Neuronal stem cell (in vitro differentiated cells): Measurements from ENCODE around the gene PBOV1.

ENCODE experiments used
- DNase-seq: peaks from one replicate; pipeline ENCODE4 v3.0.0-alpha.2; 2013; ENCODE audit warnings: low spot score
- H2AFZ ChIP-seq: one replicate; pipeline ENCODE4 v1.6.1; 2013; ENCODE audit warnings: mild to moderate bottlenecking, low read length, inconsistent platforms
- H2AK5ac ChIP-seq: 2 replicates; pipeline ENCODE4 v1.6.1; 2013; ENCODE audit warnings: low read depth, mild to moderate bottlenecking, inconsistent platforms, low read length, moderate library complexity, mixed read lengths
- H2BK120ac ChIP-seq: 2 replicates; pipeline ENCODE4 v1.6.1; 2013; ENCODE audit warnings: low read depth, mild to moderate bottlenecking, inconsistent platforms, low read length, moderate library complexity, mixed read lengths
- H2BK12ac ChIP-seq: one replicate; pipeline ENCODE4 v1.6.1; 2013; ENCODE audit warnings: low read length, inconsistent platforms
- H2BK15ac ChIP-seq: 2 replicates; pipeline ENCODE4 v1.6.1; 2013; ENCODE audit warnings: mild to moderate bottlenecking, low read length, inconsistent platforms, mixed read lengths
- H2BK5ac ChIP-seq: one replicate; pipeline ENCODE4 v1.6.1; 2013; ENCODE audit warnings: inconsistent platforms, mild to moderate bottlenecking, low read length, moderate library complexity
- H3K14ac ChIP-seq: one replicate; pipeline ENCODE4 v1.6.1; 2013; ENCODE audit warnings: low read length, inconsistent platforms
- H3K18ac ChIP-seq: 2 replicates; pipeline ENCODE4 v1.6.1; 2013; ENCODE audit warnings: low read length, inconsistent platforms
- H3K23ac ChIP-seq: 2 replicates; pipeline ENCODE4 v1.6.1; 2013; ENCODE audit warnings: low read depth, mild to moderate bottlenecking, mixed read lengths, low read length, inconsistent platforms; ENCODE audit not compliant: poor library complexity
- H3K27ac ChIP-seq: replicated peaks from 3 replicates; pipeline ENCODE4 v1.5.1; 2013; ENCODE audit warnings: low read length, inconsistent platforms
- H3K27me3 ChIP-seq, 3 experiments: 2 replicates each; pipeline ENCODE4 v1.6.1; 2013; ENCODE audit warnings: low read length in 3 of 3, mild to moderate bottlenecking in 2 of 3, inconsistent platforms in 1 of 3, low read depth in 1 of 3, mixed read lengths in 1 of 3, moderate library complexity in 1 of 3; ENCODE audit not compliant: control insufficient read depth in 3 of 3, insufficient read depth in 3 of 3
- H3K36me3 ChIP-seq, 2 donors: replicated peaks in 1 of 2; 2 replicates each; pipeline ENCODE4 v1.6.1; 2013; ENCODE audit warnings: low read length in 2 of 2; ENCODE audit not compliant: control insufficient read depth in 2 of 2, insufficient read depth in 2 of 2
- H3K4ac ChIP-seq: 2 replicates; pipeline ENCODE4 v1.6.1; 2013; ENCODE audit warnings: inconsistent platforms, mild to moderate bottlenecking, low read length, moderate library complexity
- H3K4me1 ChIP-seq, 2 donors: 1 replicate in 1 of 2; 2 replicates in 1 of 2; pipeline ENCODE4 v1.6.1; 2013; ENCODE audit warnings: low read length in 2 of 2, low read depth in 1 of 2; ENCODE audit not compliant: control insufficient read depth in 2 of 2, insufficient read depth in 1 of 2
- H3K4me2 ChIP-seq: one replicate; pipeline ENCODE4 v1.6.1; 2013; ENCODE audit warnings: mild to moderate bottlenecking, low read length, inconsistent platforms; ENCODE audit not compliant: insufficient read depth, poor library complexity, severe bottlenecking
- H3K4me3 ChIP-seq, 2 donors: 2 replicates each; pipeline ENCODE4 v1.5.1; 2013; ENCODE audit warnings: low read length in 2 of 2, mild to moderate bottlenecking in 2 of 2, inconsistent platforms in 1 of 2, moderate library complexity in 1 of 2
- H3K79me1 ChIP-seq: one replicate; pipeline ENCODE4 v1.6.1; 2013; ENCODE audit warnings: low read depth, mild to moderate bottlenecking, inconsistent platforms, low read length, moderate library complexity
- H3K9ac ChIP-seq: one replicate; pipeline ENCODE4 v1.6.1; 2013; ENCODE audit warnings: mild to moderate bottlenecking, low read depth, low read length, inconsistent platforms; ENCODE audit not compliant: poor library complexity
- H3K9me3 ChIP-seq, 2 donors: replicated peaks in 1 of 2; 2 replicates each; pipeline versions ENCODE3 to v1.6.1; 2013; ENCODE audit warnings: low read length in 2 of 2, mild to moderate bottlenecking in 2 of 2, inconsistent platforms in 1 of 2, low read depth in 1 of 2, mixed read lengths in 1 of 2, moderate library complexity in 1 of 2; ENCODE audit not compliant: control insufficient read depth in 2 of 2, insufficient read depth in 1 of 2
- H4K8ac ChIP-seq: one replicate; pipeline ENCODE4 v1.6.1; 2013; ENCODE audit warnings: low read depth, mild to moderate bottlenecking, inconsistent platforms, low read length, moderate library complexity
- H4K91ac ChIP-seq: one replicate; pipeline ENCODE4 v1.6.1; 2013; ENCODE audit warnings: low read length, low read depth, mild to moderate bottlenecking, inconsistent platforms; ENCODE audit not compliant: poor library complexity
- WGBS, 2 donors: extraction: QIAGEN DNeasy Blood & Tissue Kit; methylation state at CpG; one replicate each; pipeline ENCODE4 v1.1.7; 2013; ENCODE audit warnings: missing lambda C conversion rate in 2 of 2, mixed read lengths in 1 of 2; ENCODE audit not compliant: insufficient read length in 2 of 2, insufficient replicate concordance in 1 of 2; ENCODE audit errors: extremely low coverage in 2 of 2; 5-methylcytosine and 5-hydroxymethylcytosine counted together

PBOV1 gene

DNA sequence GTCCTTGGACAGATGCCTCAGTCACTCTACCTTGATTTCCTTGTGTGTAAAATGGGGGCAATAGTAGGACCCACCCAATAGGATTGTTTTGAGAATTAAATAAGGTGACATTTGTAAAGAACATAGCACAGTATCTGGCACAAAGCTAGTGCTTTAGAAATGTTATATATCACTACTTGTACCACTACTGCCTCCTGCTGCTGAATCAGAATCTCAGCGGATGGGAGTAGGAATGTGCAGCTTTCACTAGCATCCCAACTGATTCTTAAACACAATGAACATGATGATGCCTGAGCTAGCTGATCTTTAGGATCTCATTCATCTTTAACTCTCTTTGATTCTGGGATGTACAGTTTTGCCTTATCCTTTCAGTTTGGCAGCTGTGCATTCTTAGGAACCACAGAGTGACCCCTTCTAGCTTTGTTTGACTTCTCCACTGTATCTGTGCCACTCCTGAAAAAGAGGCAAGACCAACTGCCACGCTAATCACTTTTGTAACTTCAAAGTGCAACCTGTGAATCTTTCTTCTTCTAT is 7.2 kb downstream of the PBOV1 start:
- Histone ChIP-seq H3K4me3 (no peak overlapping the region), H3K18ac (no peak overlapping the region), H3K4me1 (no peaks in the 10 kb centered on the region), H2AFZ (no peak overlapping the region), H2AK5ac (no peak overlapping the region), H3K79me1 (no peaks in the 10 kb centered on the region), H3K27ac (no peak overlapping the region), H2BK12ac (no peak overlapping the region), H3K14ac (no peak overlapping the region), H2BK5ac (no peak overlapping the region), H3K23ac (no peak overlapping the region), H3K9ac (no peak overlapping the region), H4K8ac (no peak overlapping the region), H3K36me3 (no peaks in the 10 kb centered on the region), H3K4me2 (no peak overlapping the region), H3K4ac (no peak overlapping the region), H4K91ac (no peak overlapping the region), H2BK15ac (no peak overlapping the region), H3K27me3 (no peaks in the 10 kb centered on the region), H2BK120ac (no peak overlapping the region), H3K9me3 (no peaks in the 10 kb centered on the region)
- no CpG with 5 or more reads among the region's 2 CpGs for WGBS, 2 donors
- no peak for DNase-seq

DNA sequence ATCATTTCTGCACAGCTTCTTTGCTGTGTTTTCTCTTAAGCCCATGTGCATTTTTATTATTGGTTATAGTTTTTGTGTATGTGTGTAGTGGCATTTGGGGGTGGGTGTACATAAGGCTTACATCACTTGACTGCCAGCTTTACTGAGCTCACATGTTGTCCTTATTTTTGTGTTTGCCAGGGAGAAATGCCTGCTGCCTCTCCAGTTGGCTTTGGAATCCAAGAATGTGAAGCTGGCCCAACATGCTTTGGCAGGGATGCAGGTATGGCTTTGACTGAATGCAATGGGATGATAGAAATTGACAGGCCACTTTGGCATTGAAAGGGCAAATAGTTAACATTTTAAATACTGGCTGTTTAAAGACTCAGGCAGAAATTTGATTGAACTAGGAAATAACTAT is 11.4 kb downstream of the PBOV1 start:
- H3K4me1 ChIP-seq: no peaks in the 10 kb centered on the region
- H3K27ac ChIP-seq: no peak overlapping the region
- H4K91ac ChIP-seq: no peak overlapping the region
- H2BK12ac ChIP-seq: no peak overlapping the region
- H3K23ac ChIP-seq: no peak overlapping the region
- no peaks in the 10 kb centered on the region for H3K27me3 ChIP-seq
- no peak overlapping the region for H2AFZ ChIP-seq
- H4K8ac ChIP-seq: no peak overlapping the region
- no peaks in the 10 kb centered on the region for H3K36me3 ChIP-seq
- H2BK5ac ChIP-seq: no peak overlapping the region
- no peak overlapping the region for H2BK15ac ChIP-seq
- no peak overlapping the region for H3K4me2 ChIP-seq
- H2AK5ac ChIP-seq: no peak overlapping the region
- DNase-seq: no peak
- H3K18ac ChIP-seq: no peak overlapping the region
- no peak overlapping the region for H3K4me3 ChIP-seq
- H3K9ac ChIP-seq: no peak overlapping the region
- H3K79me1 ChIP-seq: no peaks in the 10 kb centered on the region
- H3K9me3 ChIP-seq: no peaks in the 10 kb centered on the region
- H2BK120ac ChIP-seq: no peak overlapping the region
- H3K4ac ChIP-seq: no peak overlapping the region
- H3K14ac ChIP-seq: no peak overlapping the region

DNA sequence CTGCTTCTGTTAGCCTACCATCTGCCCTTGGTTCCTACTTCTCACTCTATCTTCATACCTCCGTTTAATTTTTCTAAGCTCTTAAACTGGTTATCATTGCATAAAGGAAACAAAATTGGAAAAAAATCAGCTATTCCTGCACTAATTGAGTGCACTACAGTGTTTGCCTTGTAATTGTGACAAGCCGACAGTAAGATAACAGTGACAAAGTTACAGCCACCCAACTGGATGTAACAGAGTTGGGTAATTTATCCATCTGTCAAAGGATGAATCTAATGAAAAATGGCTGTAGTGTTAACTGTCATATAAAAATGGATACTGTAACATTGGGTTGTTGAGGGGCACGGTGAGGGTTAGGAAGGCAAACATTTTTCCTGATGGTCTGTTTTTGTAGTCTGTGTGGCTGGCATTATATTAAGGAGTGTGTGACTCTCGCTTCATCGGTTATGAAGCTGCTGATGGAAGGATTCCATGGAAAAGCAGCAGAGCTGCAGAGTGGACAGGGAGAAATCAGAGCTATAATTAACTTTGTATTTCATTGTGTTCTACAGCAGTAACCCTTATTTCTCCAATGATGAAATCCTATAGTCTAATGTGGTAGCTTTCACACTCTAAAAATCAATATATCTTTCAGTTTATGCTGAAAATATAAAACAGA is 12.7 kb downstream of the PBOV1 start:
- no peak overlapping the region for H2AFZ ChIP-seq
- no peak overlapping the region for H4K8ac ChIP-seq
- no peak overlapping the region for H4K91ac ChIP-seq
- no peaks in the 10 kb centered on the region for H3K9me3 ChIP-seq
- no peaks in the 10 kb centered on the region for H3K36me3 ChIP-seq
- no peak overlapping the region for H3K4me3 ChIP-seq
- no peak for DNase-seq
- H3K4me1 ChIP-seq: no peaks in the 10 kb centered on the region
- no peak overlapping the region for H3K18ac ChIP-seq
- no peak overlapping the region for H3K23ac ChIP-seq
- no peaks in the 10 kb centered on the region for H3K79me1 ChIP-seq
- H3K14ac ChIP-seq: no peak overlapping the region
- H2BK120ac ChIP-seq: no peak overlapping the region
- no peak overlapping the region for H3K27ac ChIP-seq
- WGBS, 2 donors: no CpG with 5 or more reads among the region's 5 CpGs
- H2BK12ac ChIP-seq: no peak overlapping the region
- H3K9ac ChIP-seq: no peak overlapping the region
- no peak overlapping the region for H3K4ac ChIP-seq
- H2BK5ac ChIP-seq: no peak overlapping the region
- H2BK15ac ChIP-seq: no peak overlapping the region
- H3K27me3 ChIP-seq: no peaks in the 10 kb centered on the region
- H2AK5ac ChIP-seq: no peak overlapping the region
- H3K4me2 ChIP-seq: no peak overlapping the region

DNA sequence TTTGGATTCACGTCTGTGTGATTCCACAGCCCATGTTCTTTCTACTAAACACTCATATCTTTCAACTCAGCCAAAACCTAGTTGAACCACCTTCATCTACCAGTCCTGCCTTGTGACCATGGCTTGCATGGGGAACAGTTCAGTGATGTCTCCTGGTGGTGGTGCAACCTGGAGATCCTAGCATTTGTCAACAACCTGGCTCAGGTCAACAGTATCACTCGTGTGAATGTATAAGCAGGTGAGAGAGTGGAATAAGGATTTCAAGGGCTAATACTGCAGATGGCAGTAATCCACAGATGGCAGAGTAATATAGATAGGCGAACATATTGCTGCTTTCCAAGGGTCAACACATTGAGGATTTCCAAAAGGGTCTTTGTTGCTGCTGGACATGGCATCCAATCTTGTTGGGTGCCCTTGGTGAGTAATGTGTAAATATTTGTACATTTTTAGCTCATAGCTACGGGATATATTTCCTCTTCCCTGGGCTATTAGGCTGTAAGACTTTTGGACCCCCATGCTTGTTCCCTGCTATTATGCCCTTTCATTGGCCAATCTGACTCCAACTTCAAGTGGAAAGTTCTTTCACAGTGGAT is 13.4 kb downstream of the PBOV1 start:
- Histone ChIP-seq H4K91ac (no peak overlapping the region), H3K4me1 (no peaks in the 10 kb centered on the region), H3K14ac (no peak overlapping the region), H3K27ac (no peak overlapping the region), H3K4me2 (no peak overlapping the region), H3K9ac (no peak overlapping the region), H3K4ac (no peak overlapping the region), H2BK5ac (no peak overlapping the region), H2AFZ (no peak overlapping the region), H2BK15ac (no peak overlapping the region), H3K36me3 (no peaks in the 10 kb centered on the region), H3K9me3 (no peaks in the 10 kb centered on the region), H4K8ac (no peak overlapping the region), H3K4me3 (no peak overlapping the region), H2BK120ac (no peak overlapping the region), H3K18ac (no peak overlapping the region), H2BK12ac (no peak overlapping the region), H3K23ac (no peak overlapping the region), H3K79me1 (no peaks in the 10 kb centered on the region), H3K27me3 (no peaks in the 10 kb centered on the region), H2AK5ac (no peak overlapping the region)
- no peak for DNase-seq
- no CpG with 5 or more reads among the region's 4 CpGs for WGBS, 2 donors
